Activated T-cell treated with anti-CD3 and anti-CD28 coated beads, Interleukin-2, amount 50 U/mL, for 72 hours (primary cell): Measurements from ENCODE around the gene FAM120A. TPM values are rescaled to one million over a fixed set of nuclear protein-coding genes. Genes with fewer than 3 reads are reported as not detected.

Experiments used
- ATAC-seq, 2 donors: fragments of 150-1000 bp; cut with Tn5 transposase; replicated peaks in 1 of 2; 2 replicates each; pipeline ENCODE4 v1.10.0; 2021; ENCODE audit warnings: moderate library complexity in 2 of 2, mild to moderate bottlenecking in 1 of 2
- DNase-seq, 2 donors: peaks; one replicate each; pipeline ENCODE4 v3.0.0; 2021 to 2022; ENCODE audit warnings: mixed read lengths in 1 of 2
- H3K27ac Mint-ChIP-seq: one replicate; pipeline ENCODE4 v1.8.0; 2022; ENCODE audit warnings: mild to moderate bottlenecking, moderate library complexity, mixed read lengths
- H3K27me3 Mint-ChIP-seq: one replicate; pipeline ENCODE4 v1.8.0; 2022; ENCODE audit warnings: low read depth, mixed read lengths
- H3K36me3 Mint-ChIP-seq, 2 donors: one replicate each; pipeline ENCODE4 v1.8.0; 2022; ENCODE audit warnings: mixed read lengths in 2 of 2, mild to moderate bottlenecking in 1 of 2; ENCODE audit not compliant: insufficient read depth in 2 of 2
- H3K4me1 Mint-ChIP-seq: one replicate; pipeline ENCODE4 v1.8.0; 2022; ENCODE audit warnings: low read depth, mixed read lengths
- H3K4me3 Mint-ChIP-seq, 2 donors: one replicate each; pipeline ENCODE4 v1.8.0; 2022; ENCODE audit warnings: mild to moderate bottlenecking in 2 of 2, mixed read lengths in 2 of 2, moderate library complexity in 2 of 2
- H3K9me3 Mint-ChIP-seq, 2 donors: one replicate each; pipeline ENCODE4 v1.8.0; 2022; ENCODE audit warnings: mixed read lengths in 2 of 2
- total RNA-seq, 2 donors: library from RNA; stranded (reverse); gene quantifications; one replicate each; pipeline ENCODE4 v1.2.3, GENCODE V29; 2022

The FAM120A gene
- total RNA-seq, 2 donors from 2014 or later: 127 to 135 TPM

DNA sequence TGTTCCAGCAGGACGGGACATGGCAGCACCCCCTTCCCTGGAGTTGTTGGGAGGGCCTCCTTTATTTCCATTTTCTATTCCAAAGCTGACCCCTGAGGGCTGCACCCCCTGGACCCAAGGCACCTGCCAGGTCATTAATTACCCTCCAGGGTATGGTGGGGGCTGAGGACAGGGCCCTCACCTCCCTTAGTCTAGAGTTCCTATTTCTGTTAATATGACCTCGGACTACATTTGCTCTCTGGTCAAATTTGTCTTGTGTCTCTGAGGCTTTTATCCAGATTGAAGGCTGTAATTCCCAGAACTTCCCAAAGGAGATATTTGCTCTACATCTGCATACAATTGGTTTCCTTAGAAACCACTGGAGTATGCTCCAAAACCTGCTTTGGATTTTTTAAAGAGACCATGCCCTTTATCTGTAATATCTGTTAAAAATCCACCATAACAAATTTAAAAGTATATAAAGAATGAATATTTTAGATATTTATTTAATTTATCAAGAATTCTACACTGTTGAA is 141.7 kb downstream of the FAM120A start:
- H3K4me3 Mint-ChIP-seq: no peak overlapping the region
- peaks cover 50% of the 10 kb centered on the region for H3K4me1 Mint-ChIP-seq
- no peaks in the 10 kb centered on the region for H3K27me3 Mint-ChIP-seq
- H3K9me3 Mint-ChIP-seq: no peaks in the 10 kb centered on the region
- ATAC-seq (no peak), DNase-seq (no peak)
- H3K36me3 Mint-ChIP-seq: no peaks in the 10 kb centered on the region
- H3K27ac Mint-ChIP-seq: no peak overlapping the region

DNA sequence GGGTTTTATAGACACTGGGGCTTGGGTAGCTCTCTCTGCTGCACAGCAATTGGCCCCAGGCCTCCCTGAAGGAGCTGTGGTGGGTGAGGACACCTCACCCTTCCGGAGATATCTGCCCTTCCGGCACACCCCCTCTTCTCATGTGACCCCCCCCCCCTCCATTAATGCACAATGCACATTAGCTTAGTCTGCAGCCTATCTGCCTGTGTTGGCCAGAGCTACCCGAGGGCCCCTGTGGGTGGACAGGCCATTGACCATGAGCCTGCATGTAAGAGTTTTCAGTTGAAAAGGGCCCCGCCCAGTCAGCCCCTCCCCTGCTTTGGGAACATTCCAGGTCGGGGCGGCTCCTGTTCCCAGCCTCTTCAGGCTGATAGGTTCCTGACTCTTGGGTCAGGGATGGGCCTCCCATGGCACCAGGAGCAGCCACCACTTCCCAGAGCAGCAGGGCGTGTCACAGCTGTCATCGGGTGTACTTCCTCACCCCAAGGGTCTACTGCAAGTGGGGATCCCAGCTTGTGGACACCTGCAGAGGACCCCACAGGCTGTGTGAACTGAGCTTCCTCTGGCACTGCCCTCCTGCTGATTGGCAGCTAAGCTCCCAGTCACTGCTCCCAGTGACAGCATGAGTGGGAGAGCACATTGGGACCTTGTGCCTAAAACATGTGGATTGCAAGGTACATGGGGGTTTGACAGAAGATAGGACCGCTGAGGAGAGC is 142.7 kb downstream of the FAM120A start:
- ATAC-seq: no peak
- H3K4me1 Mint-ChIP-seq: peaks cover 50% of the 10 kb centered on the region
- no peak for DNase-seq
- H3K4me3 Mint-ChIP-seq: no peak overlapping the region
- H3K27ac Mint-ChIP-seq: no peak overlapping the region
- H3K27me3 Mint-ChIP-seq: no peaks in the 10 kb centered on the region
- no peaks in the 10 kb centered on the region for H3K36me3 Mint-ChIP-seq
- no peaks in the 10 kb centered on the region for H3K9me3 Mint-ChIP-seq

DNA sequence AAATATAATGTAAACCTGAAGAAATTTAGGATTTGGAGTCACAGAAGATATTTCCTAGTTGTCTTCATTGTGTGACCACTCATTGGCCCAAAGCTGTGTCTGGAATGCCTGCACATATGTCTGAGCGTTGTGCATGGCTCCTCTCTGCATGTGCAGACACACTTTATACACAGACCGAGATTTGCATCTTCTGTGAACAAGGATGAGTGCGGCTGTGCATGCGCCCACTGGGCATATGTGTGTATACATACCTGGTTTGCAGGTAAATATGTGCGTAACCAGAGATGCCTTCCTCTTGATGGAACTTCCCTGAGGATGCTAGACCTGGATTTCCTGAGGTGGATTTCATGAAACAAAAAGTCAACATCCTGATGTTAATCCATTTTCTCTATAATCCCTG is 144.0 kb downstream of the FAM120A start:
- Mint-ChIP-seq H3K9me3 (no peaks in the 10 kb centered on the region), H3K36me3 (no peaks in the 10 kb centered on the region), H3K27me3 (no peaks in the 10 kb centered on the region), H3K27ac (no peak overlapping the region), H3K4me1 (peaks cover 47% of the 10 kb centered on the region), H3K4me3 (no peak overlapping the region)
- ATAC-seq (no peak), DNase-seq (no peak)

DNA sequence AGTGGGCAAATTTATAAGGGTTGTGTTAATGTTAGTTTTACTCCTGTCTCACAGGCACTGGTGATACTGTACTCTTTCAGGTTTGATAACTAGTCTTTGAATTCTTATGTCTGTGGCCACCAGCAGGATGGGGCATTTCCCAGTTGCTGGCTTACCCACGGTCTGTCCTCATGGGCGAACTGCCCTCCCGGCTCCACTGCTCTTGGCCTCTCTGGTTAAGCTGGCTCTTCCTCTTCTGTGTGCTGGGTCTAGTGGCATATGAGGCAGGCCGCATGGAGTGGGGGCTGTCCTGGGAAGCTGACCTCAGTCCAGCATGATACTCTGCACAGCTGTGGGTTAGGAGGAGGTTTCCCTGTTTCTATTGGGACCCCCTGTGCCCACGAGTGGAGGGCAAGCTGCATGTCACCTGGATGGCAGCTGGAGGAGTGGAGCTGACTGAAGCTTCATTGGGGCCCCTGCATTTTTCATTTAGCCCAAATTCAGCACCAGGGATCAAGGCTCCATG is 144.4 kb downstream of the FAM120A start:
- H3K36me3 Mint-ChIP-seq: no peaks in the 10 kb centered on the region
- no peaks in the 10 kb centered on the region for H3K27me3 Mint-ChIP-seq
- H3K9me3 Mint-ChIP-seq: no peaks in the 10 kb centered on the region
- ATAC-seq: no peak
- H3K27ac Mint-ChIP-seq: no peak overlapping the region
- no peak overlapping the region for H3K4me3 Mint-ChIP-seq
- H3K4me1 Mint-ChIP-seq: peaks cover 47% of the 10 kb centered on the region
- no peak for DNase-seq

- Mint-ChIP-seq H3K36me3 (no peaks in the 10 kb centered on the region), H3K4me1 (peaks cover 47% of the 10 kb centered on the region), H3K9me3 (no peaks in the 10 kb centered on the region), H3K27me3 (no peaks in the 10 kb centered on the region), H3K27ac (no peak overlapping the region), H3K4me3 (no peak overlapping the region)
- ATAC-seq (no peak), DNase-seq (no peak)
These were observed 144.9 kb downstream of the FAM120A start for GRCh38 chr9:93596399-93596798.

DNA sequence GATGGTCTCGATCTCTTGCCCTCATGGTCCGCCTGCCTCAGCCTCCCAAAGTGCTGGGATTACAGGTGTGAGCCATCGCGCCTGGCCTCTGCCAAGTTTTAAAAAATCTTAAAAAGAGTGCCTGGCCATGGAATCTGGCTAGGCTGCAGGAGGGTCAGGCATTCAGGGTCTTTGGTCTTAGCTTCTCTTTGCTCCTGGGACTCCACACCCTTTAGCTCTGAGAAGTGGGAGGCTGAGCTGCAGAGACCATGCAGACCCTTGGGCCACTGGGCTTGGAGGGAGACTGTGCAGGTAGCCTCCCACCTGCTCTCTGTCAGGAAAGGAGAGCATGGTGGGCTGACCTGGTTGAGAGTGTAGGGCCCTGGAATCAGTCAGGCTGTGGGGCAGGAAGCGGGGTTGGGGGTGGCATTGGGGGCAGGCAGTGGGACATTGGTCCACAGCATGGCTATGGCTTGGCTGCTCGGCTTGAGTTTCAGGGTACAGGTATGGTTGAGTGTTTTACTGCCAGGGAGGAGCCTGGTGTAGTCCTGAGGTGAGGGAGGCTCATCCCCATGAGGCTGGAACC is 145.7 kb downstream of the FAM120A start:
- no peak overlapping the region for H3K4me3 Mint-ChIP-seq
- H3K27ac Mint-ChIP-seq: no peak overlapping the region
- ATAC-seq (no peak), DNase-seq (no peak)
- H3K9me3 Mint-ChIP-seq: no peaks in the 10 kb centered on the region
- no peaks in the 10 kb centered on the region for H3K27me3 Mint-ChIP-seq
- H3K36me3 Mint-ChIP-seq: no peaks in the 10 kb centered on the region
- peaks cover 47% of the 10 kb centered on the region for H3K4me1 Mint-ChIP-seq

GRCh38 chr9:93597871-93598646 is 146.6 kb downstream of the FAM120A start:
- DNase-seq (no peak), ATAC-seq (no peak)
- no peak overlapping the region for H3K4me3 Mint-ChIP-seq
- H3K27me3 Mint-ChIP-seq: no peaks in the 10 kb centered on the region
- H3K27ac Mint-ChIP-seq: no peak overlapping the region
- no peaks in the 10 kb centered on the region for H3K9me3 Mint-ChIP-seq
- peaks cover 47% of the 10 kb centered on the region for H3K4me1 Mint-ChIP-seq
- no peaks in the 10 kb centered on the region for H3K36me3 Mint-ChIP-seq

- Mint-ChIP-seq H3K36me3 (no peaks in the 10 kb centered on the region), H3K27me3 (no peaks in the 10 kb centered on the region), H3K27ac (no peak overlapping the region), H3K4me1 (peaks cover 47% of the 10 kb centered on the region), H3K4me3 (no peak overlapping the region), H3K9me3 (no peaks in the 10 kb centered on the region)
- ATAC-seq (peak; percentile 34 to 46), DNase-seq (no peak)
These were observed 147.3 kb downstream of the FAM120A start for GRCh38 chr9:93598647-93599241.

- Mint-ChIP-seq H3K9me3 (no peaks in the 10 kb centered on the region), H3K4me3 (no peak overlapping the region), H3K27me3 (no peaks in the 10 kb centered on the region), H3K4me1 (peaks cover 47% of the 10 kb centered on the region), H3K27ac (no peak overlapping the region), H3K36me3 (peaks cover 0 to 2% of the 10 kb centered on the region in 2 donors)
- ATAC-seq: peak in 1 of 2 donors; percentile 37
- DNase-seq: no peak
These were observed 148.3 kb downstream of the FAM120A start for GRCh38 chr9:93599571-93600403.

GRCh38 chr9:93600504-93600903 is 149.0 kb downstream of the FAM120A start:
- ATAC-seq: peak; percentile 15 to 20
- Mint-ChIP-seq H3K9me3 (peaks cover 0 to 2% of the 10 kb centered on the region in 2 donors), H3K27ac (no peak overlapping the region), H3K4me1 (peaks cover 47% of the 10 kb centered on the region), H3K4me3 (no peak overlapping the region), H3K27me3 (no peaks in the 10 kb centered on the region), H3K36me3 (peaks cover 1 to 5% of the 10 kb centered on the region in 2 donors)
- DNase-seq: no peak

DNA sequence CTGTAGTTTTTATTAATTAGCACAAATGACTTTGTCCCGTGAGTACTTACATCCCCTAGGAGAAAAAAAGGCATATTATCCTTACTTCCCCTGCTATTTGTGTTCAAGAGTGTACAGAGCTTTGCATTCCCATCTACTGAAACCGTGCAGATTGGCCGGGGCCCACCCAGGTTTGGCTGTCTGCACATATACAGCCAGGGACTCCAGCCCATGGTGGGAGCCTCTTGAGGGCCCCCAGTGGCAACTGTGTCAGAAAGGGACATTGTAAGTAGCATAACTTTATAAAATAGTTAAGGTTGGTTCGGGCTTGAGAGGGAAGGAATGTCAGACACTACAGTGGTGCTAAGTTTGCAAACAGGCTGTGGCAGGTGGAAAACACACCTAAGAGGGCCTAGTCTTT is 149.6 kb downstream of the FAM120A start:
- no peaks in the 10 kb centered on the region for H3K27me3 Mint-ChIP-seq
- ATAC-seq (no peak), DNase-seq (no peak)
- H3K9me3 Mint-ChIP-seq: peaks cover 0 to 2% of the 10 kb centered on the region in 2 donors
- peaks cover 43% of the 10 kb centered on the region for H3K4me1 Mint-ChIP-seq
- H3K36me3 Mint-ChIP-seq: peaks cover 1 to 5% of the 10 kb centered on the region in 2 donors
- no peak overlapping the region for H3K4me3 Mint-ChIP-seq
- peak overlapping the region; percentile 32 for H3K27ac Mint-ChIP-seq

- H3K27ac Mint-ChIP-seq: no peak overlapping the region
- peaks cover 43% of the 10 kb centered on the region for H3K4me1 Mint-ChIP-seq
- ATAC-seq (no peak), DNase-seq (no peak)
- peaks cover 4 to 7% of the 10 kb centered on the region in 2 donors for H3K36me3 Mint-ChIP-seq
- no peak overlapping the region for H3K4me3 Mint-ChIP-seq
- H3K27me3 Mint-ChIP-seq: no peaks in the 10 kb centered on the region
- peaks cover 0 to 2% of the 10 kb centered on the region in 2 donors for H3K9me3 Mint-ChIP-seq
These were observed 150.2 kb downstream of the FAM120A start for GRCh38 chr9:93601666-93602065.
